Measurements from ENCODE around the gene MAP1B. TPM values are rescaled to one million over a fixed set of nuclear protein-coding genes. Genes with fewer than 3 reads are reported as not detected.

Gene MAP1B
- polyA plus RNA-seq, 1 donor (not counting 4 experiments of a cell fraction or from before 2014, with no cell fraction given): 3.3 TPM

- Histone ChIP-seq H3K4me3 (ENCODE audit: control insufficient read depth in 2 of 3, extremely low read depth in 1 of 3, insufficient read depth in 2 of 3, low read depth in 1 of 3, low read length in 3 of 3) (peak overlapping the region in 2 of 3 experiments; percentile 43 to 46), H3K9ac (ENCODE audit: control insufficient read depth, extremely low read depth, insufficient read depth, low read length) (peak overlapping the region; percentile 39), H3K27ac (ENCODE audit: control insufficient read depth, insufficient read depth, low read length) (no peak overlapping the region), H3K36me3 (ENCODE audit: control insufficient read depth in 2 of 2, extremely low read depth in 1 of 2, insufficient read depth in 2 of 2, low read length in 2 of 2) (peaks cover 0 to 2% of the 10 kb centered on the region in 2 experiments), H2AFZ (ENCODE audit: control insufficient read depth, low read length) (peak overlapping the region; percentile 59), H3K27me3 (ENCODE audit: control insufficient read depth, extremely low read depth, insufficient read depth, low read length) (no peaks in the 10 kb centered on the region), H3K9me1 (ENCODE audit: control insufficient read depth, extremely low read depth, insufficient read depth, low read length) (no peaks in the 10 kb centered on the region), H3K79me2 (ENCODE audit: control insufficient read depth, insufficient read depth, low read length) (no peaks in the 10 kb centered on the region), H3K4me2 (ENCODE audit: control insufficient read depth, extremely low read depth, insufficient read depth, low read depth, low read length) (peak overlapping the region; percentile 90), H4K20me1 (ENCODE audit: control insufficient read depth, extremely low read depth, insufficient read depth, low read length) (no peaks in the 10 kb centered on the region), H3K9me3 (ENCODE audit: control insufficient read depth, low read depth, low read length) (no peaks in the 10 kb centered on the region), H3K4me1 (ENCODE audit: control insufficient read depth, extremely low read depth, insufficient read depth, low read length) (peaks cover 16% of the 10 kb centered on the region)
- DNase-seq (ENCODE audit: low read depth, low spot score) (no peak), FAIRE-seq (peak; percentile 92)
- TF ChIP-seq CTCF (optimal IDR thresholded peaks at IDR 0.05 in 1 of 3, IDR thresholded peaks at IDR 0.05 in 1 of 3, conservative IDR thresholded peaks at IDR 0.05 in 1 of 3; ENCODE audit: extremely low read depth in 1 of 3, insufficient read depth in 2 of 3, low read length in 3 of 3): no peak
- no peak for TF ChIP-seq EZH2 (IDR thresholded peaks at IDR 0.05; ENCODE audit: low read length)
- dilution Hi-C loops (cut with MboI; ENCODE audit: extremely low pct_ligation_motif_present, low sequenced_read_pairs): no loop called here
Observed at GRCh38 chr5:72179028-72179815, 71.9 kb downstream of the MAP1B start.

GRCh38 chr5:72179816-72180440 lies 72.7 kb downstream of the MAP1B start:
- no peak overlapping the region for H3K27ac ChIP-seq (ENCODE audit: control insufficient read depth, insufficient read depth, low read length)
- peaks cover 16% of the 10 kb centered on the region for H3K4me1 ChIP-seq (ENCODE audit: control insufficient read depth, extremely low read depth, insufficient read depth, low read length)
- dilution Hi-C loops (cut with MboI; ENCODE audit: extremely low pct_ligation_motif_present, low sequenced_read_pairs): no loop called here
- peak overlapping the region; percentile 22 for H2AFZ ChIP-seq (ENCODE audit: control insufficient read depth, low read length)
- no peaks in the 10 kb centered on the region for H3K9me3 ChIP-seq (ENCODE audit: control insufficient read depth, low read depth, low read length)
- no peaks in the 10 kb centered on the region for H3K9me1 ChIP-seq (ENCODE audit: control insufficient read depth, extremely low read depth, insufficient read depth, low read length)
- DNase-seq (ENCODE audit: low read depth, low spot score) (no peak), FAIRE-seq (peak; percentile 55)
- no peaks in the 10 kb centered on the region for H3K27me3 ChIP-seq (ENCODE audit: control insufficient read depth, extremely low read depth, insufficient read depth, low read length)
- H3K79me2 ChIP-seq (ENCODE audit: control insufficient read depth, insufficient read depth, low read length): no peaks in the 10 kb centered on the region
- no peak for TF ChIP-seq EZH2 (IDR thresholded peaks at IDR 0.05; ENCODE audit: low read length)
- no peak for TF ChIP-seq CTCF (optimal IDR thresholded peaks at IDR 0.05 in 1 of 3, IDR thresholded peaks at IDR 0.05 in 1 of 3, conservative IDR thresholded peaks at IDR 0.05 in 1 of 3; ENCODE audit: extremely low read depth in 1 of 3, insufficient read depth in 2 of 3, low read length in 3 of 3)
- H3K9ac ChIP-seq (ENCODE audit: control insufficient read depth, extremely low read depth, insufficient read depth, low read length): peak overlapping the region; percentile 39
- peak overlapping the region in 2 of 3 experiments; percentile 43 to 46 for H3K4me3 ChIP-seq (ENCODE audit: control insufficient read depth in 2 of 3, extremely low read depth in 1 of 3, insufficient read depth in 2 of 3, low read depth in 1 of 3, low read length in 3 of 3)
- H4K20me1 ChIP-seq (ENCODE audit: control insufficient read depth, extremely low read depth, insufficient read depth, low read length): no peaks in the 10 kb centered on the region
- peaks cover 0 to 2% of the 10 kb centered on the region in 2 experiments for H3K36me3 ChIP-seq (ENCODE audit: control insufficient read depth in 2 of 2, extremely low read depth in 1 of 2, insufficient read depth in 2 of 2, low read length in 2 of 2)
- peak overlapping the region; percentile 90 for H3K4me2 ChIP-seq (ENCODE audit: control insufficient read depth, extremely low read depth, insufficient read depth, low read depth, low read length)
